Neuronal stem cell (in vitro differentiated cells): ENCODE data around the gene WSCD2.

Experiments used
- DNase-seq: peaks from one replicate; pipeline ENCODE4 v3.0.0-alpha.2; 2013; ENCODE audit warnings: low spot score
- H2AFZ ChIP-seq: one replicate; pipeline ENCODE4 v1.6.1; 2013; ENCODE audit warnings: mild to moderate bottlenecking, low read length, inconsistent platforms
- H2AK5ac ChIP-seq: 2 replicates; pipeline ENCODE4 v1.6.1; 2013; ENCODE audit warnings: low read depth, mild to moderate bottlenecking, inconsistent platforms, low read length, moderate library complexity, mixed read lengths
- H2BK120ac ChIP-seq: 2 replicates; pipeline ENCODE4 v1.6.1; 2013; ENCODE audit warnings: low read depth, mild to moderate bottlenecking, inconsistent platforms, low read length, moderate library complexity, mixed read lengths
- H2BK12ac ChIP-seq: one replicate; pipeline ENCODE4 v1.6.1; 2013; ENCODE audit warnings: low read length, inconsistent platforms
- H2BK15ac ChIP-seq: 2 replicates; pipeline ENCODE4 v1.6.1; 2013; ENCODE audit warnings: mild to moderate bottlenecking, low read length, inconsistent platforms, mixed read lengths
- H2BK5ac ChIP-seq: one replicate; pipeline ENCODE4 v1.6.1; 2013; ENCODE audit warnings: inconsistent platforms, mild to moderate bottlenecking, low read length, moderate library complexity
- H3K14ac ChIP-seq: one replicate; pipeline ENCODE4 v1.6.1; 2013; ENCODE audit warnings: low read length, inconsistent platforms
- H3K18ac ChIP-seq: 2 replicates; pipeline ENCODE4 v1.6.1; 2013; ENCODE audit warnings: low read length, inconsistent platforms
- H3K23ac ChIP-seq: 2 replicates; pipeline ENCODE4 v1.6.1; 2013; ENCODE audit warnings: low read depth, mild to moderate bottlenecking, mixed read lengths, low read length, inconsistent platforms; ENCODE audit not compliant: poor library complexity
- H3K27ac ChIP-seq: replicated peaks from 3 replicates; pipeline ENCODE4 v1.5.1; 2013; ENCODE audit warnings: low read length, inconsistent platforms
- H3K27me3 ChIP-seq, 3 experiments: 2 replicates each; pipeline ENCODE4 v1.6.1; 2013; ENCODE audit warnings: low read length in 3 of 3, mild to moderate bottlenecking in 2 of 3, inconsistent platforms in 1 of 3, low read depth in 1 of 3, mixed read lengths in 1 of 3, moderate library complexity in 1 of 3; ENCODE audit not compliant: control insufficient read depth in 3 of 3, insufficient read depth in 3 of 3
- H3K36me3 ChIP-seq, 2 donors: replicated peaks in 1 of 2; 2 replicates each; pipeline ENCODE4 v1.6.1; 2013; ENCODE audit warnings: low read length in 2 of 2; ENCODE audit not compliant: control insufficient read depth in 2 of 2, insufficient read depth in 2 of 2
- H3K4ac ChIP-seq: 2 replicates; pipeline ENCODE4 v1.6.1; 2013; ENCODE audit warnings: inconsistent platforms, mild to moderate bottlenecking, low read length, moderate library complexity
- H3K4me1 ChIP-seq, 2 donors: 1 replicate in 1 of 2; 2 replicates in 1 of 2; pipeline ENCODE4 v1.6.1; 2013; ENCODE audit warnings: low read length in 2 of 2, low read depth in 1 of 2; ENCODE audit not compliant: control insufficient read depth in 2 of 2, insufficient read depth in 1 of 2
- H3K4me2 ChIP-seq: one replicate; pipeline ENCODE4 v1.6.1; 2013; ENCODE audit warnings: mild to moderate bottlenecking, low read length, inconsistent platforms; ENCODE audit not compliant: insufficient read depth, poor library complexity, severe bottlenecking
- H3K4me3 ChIP-seq, 2 donors: 2 replicates each; pipeline ENCODE4 v1.5.1; 2013; ENCODE audit warnings: low read length in 2 of 2, mild to moderate bottlenecking in 2 of 2, inconsistent platforms in 1 of 2, moderate library complexity in 1 of 2
- H3K79me1 ChIP-seq: one replicate; pipeline ENCODE4 v1.6.1; 2013; ENCODE audit warnings: low read depth, mild to moderate bottlenecking, inconsistent platforms, low read length, moderate library complexity
- H3K9ac ChIP-seq: one replicate; pipeline ENCODE4 v1.6.1; 2013; ENCODE audit warnings: mild to moderate bottlenecking, low read depth, low read length, inconsistent platforms; ENCODE audit not compliant: poor library complexity
- H3K9me3 ChIP-seq, 2 donors: replicated peaks in 1 of 2; 2 replicates each; pipeline versions ENCODE3 to v1.6.1; 2013; ENCODE audit warnings: low read length in 2 of 2, mild to moderate bottlenecking in 2 of 2, inconsistent platforms in 1 of 2, low read depth in 1 of 2, mixed read lengths in 1 of 2, moderate library complexity in 1 of 2; ENCODE audit not compliant: control insufficient read depth in 2 of 2, insufficient read depth in 1 of 2
- H4K8ac ChIP-seq: one replicate; pipeline ENCODE4 v1.6.1; 2013; ENCODE audit warnings: low read depth, mild to moderate bottlenecking, inconsistent platforms, low read length, moderate library complexity
- H4K91ac ChIP-seq: one replicate; pipeline ENCODE4 v1.6.1; 2013; ENCODE audit warnings: low read length, low read depth, mild to moderate bottlenecking, inconsistent platforms; ENCODE audit not compliant: poor library complexity
- WGBS, 2 donors: extraction: QIAGEN DNeasy Blood & Tissue Kit; methylation state at CpG; one replicate each; pipeline ENCODE4 v1.1.7; 2013; ENCODE audit warnings: missing lambda C conversion rate in 2 of 2, mixed read lengths in 1 of 2; ENCODE audit not compliant: insufficient read length in 2 of 2, insufficient replicate concordance in 1 of 2; ENCODE audit errors: extremely low coverage in 2 of 2; 5-methylcytosine and 5-hydroxymethylcytosine counted together

The WSCD2 gene

DNA sequence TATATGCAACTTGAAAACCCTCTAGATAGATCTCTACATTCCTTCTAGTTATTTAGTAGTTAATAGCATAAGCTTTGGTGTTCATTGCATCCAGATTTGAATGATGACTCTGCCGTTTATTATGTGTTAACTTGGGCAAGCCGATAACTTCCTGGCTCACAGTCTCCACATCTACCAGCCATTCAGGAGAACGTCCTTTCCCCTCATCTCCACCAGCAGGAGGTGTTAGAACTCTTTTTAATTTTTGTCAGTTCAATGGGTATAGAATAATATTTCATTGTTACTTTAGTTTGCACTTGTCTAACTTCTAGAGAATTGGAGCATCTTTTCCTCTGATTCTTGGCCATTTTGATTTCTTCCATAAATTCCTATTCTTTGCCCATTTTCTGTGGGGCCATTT is 30.0 kb upstream of the WSCD2 start:
- Histone ChIP-seq H3K14ac (no peak overlapping the region), H3K4ac (no peak overlapping the region), H3K36me3 (no peaks in the 10 kb centered on the region), H3K4me1 (no peaks in the 10 kb centered on the region), H3K9me3 (no peaks in the 10 kb centered on the region), H3K23ac (no peak overlapping the region), H3K27me3 (no peaks in the 10 kb centered on the region), H2BK120ac (no peak overlapping the region), H3K4me3 (no peak overlapping the region), H2BK12ac (no peak overlapping the region), H3K18ac (no peak overlapping the region), H4K8ac (no peak overlapping the region), H3K79me1 (no peaks in the 10 kb centered on the region), H3K27ac (no peak overlapping the region), H2AFZ (no peak overlapping the region), H2BK5ac (no peak overlapping the region), H3K9ac (no peak overlapping the region), H3K4me2 (no peak overlapping the region), H2BK15ac (no peak overlapping the region), H2AK5ac (no peak overlapping the region), H4K91ac (no peak overlapping the region)
- WGBS, 2 donors, result no CpG with 5 or more reads among the region's 3 CpGs
- DNase-seq, result no peak

DNA sequence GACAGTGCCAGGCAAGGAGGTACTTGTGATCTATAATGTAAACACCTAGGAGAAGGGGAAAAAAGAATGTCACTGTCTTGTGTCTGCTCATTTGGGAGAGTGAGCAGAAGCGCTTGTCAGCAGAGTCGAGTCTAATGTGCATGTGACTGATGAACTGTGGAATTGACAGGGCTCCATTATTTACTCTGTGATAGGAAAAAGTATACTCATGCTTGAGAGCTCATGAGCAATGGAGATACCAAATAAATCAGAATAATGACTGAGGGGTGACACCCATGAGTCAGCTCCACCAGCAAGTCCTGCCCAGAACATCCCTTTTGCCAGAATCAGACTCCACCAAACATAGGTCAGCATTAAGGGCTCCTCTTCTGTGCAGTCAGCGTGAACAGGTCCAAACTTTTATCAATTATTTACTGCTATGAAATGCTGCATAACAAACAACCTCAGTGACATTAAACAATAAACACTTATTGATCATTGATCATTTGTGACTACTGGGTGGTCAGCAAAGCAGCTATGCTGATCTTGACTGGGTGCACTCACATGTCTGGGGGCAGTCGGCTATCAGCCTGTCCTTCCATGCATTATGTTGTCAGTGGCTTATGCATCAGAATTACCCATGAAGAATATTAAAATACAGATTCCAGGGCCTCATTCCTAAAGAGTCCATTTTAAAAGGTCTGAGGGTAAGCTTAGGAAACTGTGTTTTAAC is 29.2 kb upstream of the WSCD2 start:
- DNase-seq, result no peak
- Histone ChIP-seq H3K36me3 (no peaks in the 10 kb centered on the region), H2AFZ (no peak overlapping the region), H4K91ac (no peak overlapping the region), H3K4ac (no peak overlapping the region), H3K9me3 (no peaks in the 10 kb centered on the region), H2BK12ac (no peak overlapping the region), H4K8ac (no peak overlapping the region), H3K18ac (no peak overlapping the region), H3K4me2 (no peak overlapping the region), H3K23ac (no peak overlapping the region), H3K79me1 (no peaks in the 10 kb centered on the region), H3K9ac (no peak overlapping the region), H3K27me3 (no peaks in the 10 kb centered on the region), H3K27ac (no peak overlapping the region), H3K14ac (no peak overlapping the region), H2BK15ac (no peak overlapping the region), H2AK5ac (no peak overlapping the region), H2BK5ac (no peak overlapping the region), H3K4me1 (no peaks in the 10 kb centered on the region), H3K4me3 (no peak overlapping the region), H2BK120ac (no peak overlapping the region)
- no CpG with 5 or more reads among the region's 4 CpGs for WGBS, 2 donors

- Histone ChIP-seq H3K79me1 (no peaks in the 10 kb centered on the region), H2BK5ac (no peak overlapping the region), H3K14ac (no peak overlapping the region), H3K18ac (no peak overlapping the region), H3K23ac (no peak overlapping the region), H3K27me3 (no peaks in the 10 kb centered on the region), H2AFZ (no peak overlapping the region), H3K9me3 (no peaks in the 10 kb centered on the region), H3K4ac (no peak overlapping the region), H2AK5ac (no peak overlapping the region), H2BK120ac (no peak overlapping the region), H4K8ac (no peak overlapping the region), H3K4me3 (no peak overlapping the region), H3K9ac (no peak overlapping the region), H3K36me3 (no peaks in the 10 kb centered on the region), H3K4me2 (no peak overlapping the region), H3K27ac (no peak overlapping the region), H3K4me1 (no peaks in the 10 kb centered on the region), H4K91ac (no peak overlapping the region), H2BK12ac (no peak overlapping the region), H2BK15ac (no peak overlapping the region)
- WGBS, 2 donors, result no CpG with 5 or more reads among the region's 3 CpGs
- DNase-seq, result no peak
Observed at GRCh38 chr12:108101605-108102175, 27.4 kb upstream of the WSCD2 start.

DNA sequence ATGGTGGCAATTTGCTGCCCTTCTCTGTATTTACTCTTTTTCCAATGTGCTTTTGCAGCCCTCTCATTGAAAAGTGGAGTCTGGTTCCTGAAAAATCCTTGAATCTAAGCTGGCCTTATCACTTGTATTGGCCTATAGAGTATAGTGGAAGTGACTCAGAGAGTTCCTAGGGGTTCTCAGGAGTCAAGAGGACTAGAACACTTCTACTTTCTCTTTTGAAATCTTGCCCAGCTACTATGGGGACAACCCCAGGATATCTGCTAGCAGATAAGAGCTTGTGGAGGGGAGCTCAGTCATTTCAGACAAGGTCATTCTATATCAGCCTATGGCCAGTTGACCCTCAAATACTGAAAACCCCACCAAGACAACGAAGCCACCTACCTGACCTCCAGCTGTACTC is 26.7 kb upstream of the WSCD2 start:
- H3K36me3 ChIP-seq, result no peaks in the 10 kb centered on the region
- H2BK15ac ChIP-seq, result no peak overlapping the region
- DNase-seq, result no peak
- no peak overlapping the region for H3K27ac ChIP-seq
- H3K23ac ChIP-seq, result no peak overlapping the region
- H3K79me1 ChIP-seq, result no peaks in the 10 kb centered on the region
- no peak overlapping the region for H3K4ac ChIP-seq
- H2AK5ac ChIP-seq, result no peak overlapping the region
- H2AFZ ChIP-seq, result no peak overlapping the region
- no peak overlapping the region for H3K9ac ChIP-seq
- no peaks in the 10 kb centered on the region for H3K9me3 ChIP-seq
- no peak overlapping the region for H2BK5ac ChIP-seq
- no peak overlapping the region for H4K8ac ChIP-seq
- H3K18ac ChIP-seq, result no peak overlapping the region
- no peaks in the 10 kb centered on the region for H3K4me1 ChIP-seq
- no peak overlapping the region for H2BK12ac ChIP-seq
- H3K14ac ChIP-seq, result no peak overlapping the region
- no peak overlapping the region for H2BK120ac ChIP-seq
- no peak overlapping the region for H3K4me2 ChIP-seq
- no peak overlapping the region for H3K4me3 ChIP-seq
- no peak overlapping the region for H4K91ac ChIP-seq
- H3K27me3 ChIP-seq, result no peaks in the 10 kb centered on the region
- WGBS, 2 donors, result no CpG with 5 or more reads among the region's 1 CpG
